Stimulated activated CD4-positive, alpha-beta T cell treated with anti-CD3 and anti-CD28 coated beads, Interleukin-1b, Interleukin-23, amount 100 ng/mL, for 24 hours (primary cell): ENCODE measurements around the gene STARD3.

ENCODE experiments used
- DNase-seq, 4 experiments: peaks; one replicate each; pipeline ENCODE4 v3.0.0-alpha.2; 2020; ENCODE audit warnings: low read depth in 4 of 4, low spot score in 1 of 4

The STARD3 gene

GRCh38 chr17:39659279-39660010 is 22.5 kb downstream of the STARD3 start:
- no peak for DNase-seq

DNA sequence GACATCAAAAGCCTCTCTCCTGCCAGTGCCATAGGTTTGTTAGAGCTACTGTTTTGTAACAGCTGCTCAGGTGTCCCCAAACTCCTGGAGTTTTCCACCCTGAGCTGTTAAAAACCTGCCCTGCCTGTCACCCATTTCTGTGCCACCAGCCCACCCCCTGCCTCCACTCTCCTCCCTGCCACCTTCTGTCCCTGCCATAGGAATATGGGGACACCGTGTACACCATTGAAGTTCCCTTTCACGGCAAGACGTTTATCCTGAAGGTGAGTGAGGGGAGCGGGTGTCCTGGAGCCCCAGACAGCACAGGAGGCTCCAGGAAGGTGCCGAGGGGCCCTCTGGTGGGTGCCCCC is 23.0 kb downstream of the STARD3 start:
- DNase-seq, result no peak

DNA sequence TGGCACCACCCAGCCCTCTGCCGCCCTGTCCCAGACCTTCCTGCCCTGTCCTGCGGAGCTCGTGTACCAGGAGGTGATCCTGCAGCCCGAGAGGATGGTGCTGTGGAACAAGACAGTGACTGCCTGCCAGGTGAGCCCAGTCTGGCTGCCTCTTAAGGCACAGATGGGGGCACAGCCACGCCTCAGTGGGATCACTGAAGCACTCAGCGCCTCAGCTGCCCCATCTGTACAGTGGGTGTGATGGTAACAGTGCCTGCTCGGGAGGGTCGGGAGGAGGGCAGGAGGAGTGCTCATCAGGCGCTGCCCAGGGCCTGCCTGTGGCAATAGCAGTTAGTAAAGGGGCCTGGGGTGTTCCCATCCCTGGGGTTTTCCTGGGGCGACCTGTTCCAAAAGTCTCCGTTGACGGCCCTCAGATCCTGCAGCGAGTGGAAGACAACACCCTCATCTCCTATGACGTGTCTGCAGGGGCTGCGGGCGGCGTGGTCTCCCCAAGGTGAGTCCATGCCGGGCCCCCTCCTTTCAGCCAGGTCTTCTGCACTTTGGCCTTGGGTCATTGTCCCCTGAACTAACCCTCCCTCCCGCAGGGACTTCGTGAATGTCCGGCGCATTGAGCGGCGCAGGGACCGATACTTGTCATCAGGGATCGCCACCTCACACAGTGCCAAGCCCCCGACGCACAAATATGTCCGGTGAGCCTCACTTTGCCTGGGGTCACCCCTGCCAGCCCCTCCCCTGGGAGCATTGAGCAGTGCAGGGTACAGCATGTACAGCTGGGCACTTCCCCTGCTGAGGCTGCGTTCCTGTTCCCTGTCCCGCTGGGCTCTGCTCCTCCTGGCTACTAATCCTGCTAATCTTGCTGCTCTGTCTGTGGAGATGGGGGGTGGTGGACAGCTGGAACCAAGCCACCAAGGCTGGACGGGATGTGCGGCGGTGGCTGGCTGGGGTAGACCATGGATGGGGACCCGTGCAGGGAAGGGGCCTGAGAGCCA is 23.7 kb downstream of the STARD3 start:
- no peak for DNase-seq

DNA sequence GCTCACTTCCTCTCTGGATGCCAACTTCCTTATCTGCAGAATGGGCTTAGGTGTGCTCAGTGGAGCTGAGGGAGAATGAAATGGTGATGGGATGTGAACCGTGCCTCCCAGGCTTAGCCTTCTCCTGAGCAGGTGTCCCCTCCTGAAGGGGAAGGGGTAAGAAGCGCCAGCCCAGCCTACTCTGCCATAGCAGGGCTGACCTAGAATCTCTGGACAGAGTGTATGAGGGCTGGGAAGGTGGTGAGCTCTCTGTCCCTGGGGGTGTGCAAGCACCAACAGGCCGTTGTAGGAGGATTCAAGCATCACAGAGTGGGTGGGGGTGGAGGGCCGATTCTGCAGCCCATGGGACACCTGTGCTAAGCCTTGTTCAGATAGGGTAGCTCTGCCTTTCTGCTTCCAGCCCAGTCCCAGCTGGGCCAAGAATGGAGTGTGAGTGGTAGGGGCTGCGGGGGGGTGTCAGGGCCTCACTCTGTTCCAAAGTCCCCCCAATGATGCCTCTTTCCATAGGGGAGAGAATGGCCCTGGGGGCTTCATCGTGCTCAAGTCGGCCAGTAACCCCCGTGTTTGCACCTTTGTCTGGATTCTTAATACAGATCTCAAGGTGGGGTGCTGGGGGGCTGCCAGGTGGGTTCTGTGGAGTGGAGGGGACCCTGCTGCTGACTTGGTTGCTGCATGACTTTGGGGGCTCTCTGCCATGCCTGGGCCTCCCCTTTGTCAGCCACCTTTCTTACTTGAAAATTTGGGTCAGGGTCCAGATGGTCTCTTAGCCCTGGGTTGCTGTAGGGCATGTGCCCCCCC is 25.0 kb downstream of the STARD3 start:
- DNase-seq, result no peak

GRCh38 chr17:39662551-39663339 is 25.8 kb downstream of the STARD3 start:
- no peak for DNase-seq

DNA sequence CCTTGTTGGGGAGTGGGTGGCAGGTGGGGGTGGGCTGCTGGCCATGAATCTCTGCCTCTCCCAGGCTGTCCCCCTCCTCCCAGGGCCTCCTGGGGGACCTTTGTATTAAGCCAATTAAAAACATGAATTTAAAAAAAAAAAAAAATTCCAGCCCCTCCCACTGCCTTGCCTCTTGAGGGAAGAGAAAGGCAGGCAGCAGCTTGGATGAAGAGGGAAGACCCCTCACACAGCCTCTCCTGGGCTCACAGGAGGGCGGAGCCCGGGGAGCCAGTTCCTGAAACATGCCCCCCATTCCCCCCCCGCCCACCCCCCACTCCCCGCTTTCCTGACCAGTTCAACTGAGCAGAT is 26.4 kb downstream of the STARD3 start:
- DNase-seq, result no peak

DNA sequence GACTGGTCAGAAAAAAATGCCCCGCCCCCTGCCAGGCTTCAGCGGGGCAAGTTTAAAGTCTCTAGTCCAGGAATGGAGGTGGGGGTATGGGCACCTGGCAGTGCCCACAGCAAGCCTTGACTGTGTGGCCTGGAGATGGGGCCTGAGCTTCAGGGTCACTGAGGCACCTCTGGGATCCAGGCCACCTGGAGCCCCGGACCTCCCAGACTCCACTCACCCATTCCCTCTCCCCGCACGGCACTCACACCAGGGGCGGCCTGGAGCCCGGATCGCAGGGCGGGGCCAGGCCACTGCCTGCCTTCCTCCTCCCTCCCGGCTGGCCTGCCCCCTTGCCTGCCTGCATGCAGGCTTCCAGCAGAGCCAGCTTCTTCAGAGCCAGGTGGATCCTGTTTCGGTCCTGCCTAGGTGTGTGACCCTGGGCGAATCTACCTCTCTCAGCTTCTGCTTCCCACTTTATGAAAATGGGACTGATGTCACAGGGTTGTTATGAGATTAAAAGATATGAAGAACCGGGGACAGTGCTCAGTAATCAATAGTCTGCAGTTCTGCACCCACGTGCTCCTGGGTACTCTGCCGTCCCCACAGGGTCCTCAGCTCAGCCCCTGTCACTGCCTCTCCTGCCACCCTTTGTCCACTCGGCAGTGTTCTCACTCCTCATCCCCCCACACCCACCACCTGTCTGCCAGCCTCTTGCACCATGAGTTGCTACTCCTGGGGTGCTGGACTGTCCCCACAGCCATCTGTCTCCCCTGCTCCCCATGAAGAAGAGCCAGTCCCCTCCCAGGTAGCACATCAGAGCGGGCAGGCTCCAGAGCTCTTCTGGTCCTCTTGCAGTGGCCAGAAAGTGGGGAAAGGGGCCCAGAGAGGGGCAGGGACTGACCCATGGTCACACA is 27.0 kb downstream of the STARD3 start:
- no peak for DNase-seq

GRCh38 chr17:39664581-39665561 is 27.9 kb downstream of the STARD3 start, which contains the start of gene TCAP:
TCAP (plus strand) TSS chr17:39665349; CDS start chr17:39665360, 11 bp downstream.
- no peak for DNase-seq

GRCh38 chr17:39665642-39666224 is 28.8 kb downstream of the STARD3 start:
- no peak for DNase-seq

DNA sequence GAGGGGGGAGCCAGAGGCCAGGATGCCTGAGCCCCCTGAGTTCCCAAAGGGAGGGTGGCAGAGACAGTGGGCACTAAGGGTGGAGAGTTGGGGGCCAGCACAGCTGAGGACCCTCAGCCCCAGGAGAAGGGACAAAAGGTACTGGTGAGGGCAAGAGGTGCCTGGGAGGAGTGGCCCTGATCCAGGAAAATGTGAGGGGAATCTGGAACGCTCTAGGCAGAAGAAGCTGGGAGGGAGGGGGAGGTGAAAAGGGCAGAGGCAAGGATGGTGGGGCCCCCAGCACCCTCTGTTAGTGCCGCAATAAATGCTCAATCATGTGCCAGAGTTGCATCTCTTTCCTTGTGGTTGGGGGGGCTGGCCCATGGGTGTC is 29.3 kb downstream of the STARD3 start:
- DNase-seq, result no peak

GRCh38 chr17:39666601-39667261 is 29.8 kb downstream of the STARD3 start:
- DNase-seq, result no peak

DNA sequence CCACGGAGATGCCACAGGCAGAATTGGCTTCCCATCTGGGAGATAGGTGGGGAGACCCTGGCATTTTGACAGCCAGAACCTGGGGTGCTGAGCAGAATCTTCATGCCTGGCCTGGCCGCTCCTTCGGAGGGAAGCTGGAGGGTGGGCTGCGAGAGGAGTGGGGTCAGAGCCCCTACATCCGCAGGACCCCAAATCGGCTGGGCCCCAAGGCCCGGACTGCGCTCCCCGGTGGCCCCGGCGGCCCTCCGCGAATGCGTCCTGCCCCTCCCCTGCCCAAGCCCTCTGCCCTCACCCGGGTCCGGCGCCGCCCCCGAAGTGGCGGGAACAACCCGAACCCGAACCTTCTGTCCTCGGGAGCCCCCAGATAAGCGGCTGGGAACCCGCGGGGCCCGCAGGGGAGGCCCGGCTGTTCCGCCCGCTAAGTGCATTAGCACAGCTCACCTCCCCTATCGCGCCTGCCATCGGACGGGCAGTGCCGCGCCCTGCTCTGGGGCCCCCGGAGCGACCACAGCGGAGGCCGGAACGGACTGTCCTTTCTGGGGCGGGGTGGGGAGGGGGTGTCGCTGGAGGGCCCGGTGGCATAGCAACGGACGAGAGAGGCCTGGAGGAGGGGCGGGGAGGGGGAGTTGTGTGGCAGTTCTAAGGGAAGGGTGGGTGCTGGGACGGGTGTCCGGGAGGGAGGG is 30.5 kb downstream of the STARD3 start:
- no peak for DNase-seq

- peak; percentile 35 to 71 (median 55) for DNase-seq
Measured at GRCh38 chr17:39667945-39668924, 31.3 kb downstream of the STARD3 start, which contains the start of gene PNMT. PNMT (plus strand) TSS chr17:39668453; CDS start chr17:39668476, 23 bp downstream.

DNA sequence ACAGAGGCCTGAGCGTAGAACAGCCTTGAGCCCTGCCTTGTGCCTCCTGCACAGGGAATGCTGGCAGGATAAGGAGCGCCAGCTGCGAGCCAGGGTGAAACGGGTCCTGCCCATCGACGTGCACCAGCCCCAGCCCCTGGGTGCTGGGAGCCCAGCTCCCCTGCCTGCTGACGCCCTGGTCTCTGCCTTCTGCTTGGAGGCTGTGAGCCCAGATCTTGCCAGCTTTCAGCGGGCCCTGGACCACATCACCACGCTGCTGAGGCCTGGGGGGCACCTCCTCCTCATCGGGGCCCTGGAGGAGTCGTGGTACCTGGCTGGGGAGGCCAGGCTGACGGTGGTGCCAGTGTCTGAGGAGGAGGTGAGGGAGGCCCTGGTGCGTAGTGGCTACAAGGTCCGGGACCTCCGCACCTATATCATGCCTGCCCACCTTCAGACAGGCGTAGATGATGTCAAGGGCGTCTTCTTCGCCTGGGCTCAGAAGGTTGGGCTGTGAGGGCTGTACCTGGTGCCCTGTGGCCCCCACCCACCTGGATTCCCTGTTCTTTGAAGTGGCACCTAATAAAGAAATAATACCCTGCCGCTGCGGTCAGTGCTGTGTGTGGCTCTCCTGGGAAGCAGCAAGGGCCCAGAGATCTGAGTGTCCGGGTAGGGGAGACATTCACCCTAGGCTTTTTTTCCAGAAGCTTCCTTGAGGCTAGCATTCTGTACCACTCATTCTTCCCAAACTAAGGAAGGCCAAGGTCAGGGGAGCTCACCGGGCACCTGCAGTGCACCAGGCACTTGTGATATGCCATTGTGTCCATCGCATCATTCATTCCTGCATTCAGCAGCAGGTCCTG is 33.2 kb downstream of the STARD3 start:
- DNase-seq, result no peak

- no peak for DNase-seq
Measured at GRCh38 chr17:39670746-39671145, 33.8 kb downstream of the STARD3 start.
